Keratinocyte (primary cell): ENCODE data around the gene NFIC.

Experiments
- EZH2 ChIP-seq: IDR thresholded peaks from one replicate; pipeline ENCODE4 v1.6.1; 2012; ENCODE audit warnings: inconsistent platforms, mild to moderate bottlenecking, low read length, moderate library complexity
- TF ChIP-seq, protein P1 (sequence below), 3 experiments: IDR thresholded peaks in 1 of 3; conservative IDR thresholded peaks in 1 of 3; optimal IDR thresholded peaks in 1 of 3; 2 replicates in 2 of 3; 3 replicates in 1 of 3; pipeline versions ENCODE3 to v1.5.1; 2011; ENCODE audit warnings: low read length in 3 of 3, mild to moderate bottlenecking in 3 of 3, moderate library complexity in 2 of 3, control low read depth in 1 of 3, inconsistent platforms in 1 of 3; ENCODE audit not compliant: insufficient read depth in 2 of 3; ENCODE audit errors: extremely low read depth in 1 of 3

DNA sequence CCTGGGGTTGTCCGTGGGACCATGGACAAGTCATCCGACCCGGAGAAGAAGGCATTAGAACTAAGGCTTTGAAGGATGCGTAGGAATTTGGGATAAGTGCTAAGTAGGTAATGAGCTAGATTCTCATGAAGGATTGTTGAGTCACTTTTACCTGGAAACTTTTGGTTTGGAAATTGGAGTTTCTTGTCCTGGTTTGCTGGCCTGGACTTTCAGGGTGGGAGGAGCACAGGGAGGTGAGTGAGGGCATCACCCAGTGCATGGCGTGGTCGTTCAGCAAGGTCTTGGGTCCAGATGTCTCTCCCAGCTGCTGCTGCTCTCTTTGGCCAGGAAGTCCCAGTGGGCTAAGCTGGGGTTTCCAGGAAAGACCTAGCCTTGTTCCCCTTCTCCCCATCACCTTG is 7.6 kb downstream of the NFIC start:
- TF ChIP-seq, protein P1, sequence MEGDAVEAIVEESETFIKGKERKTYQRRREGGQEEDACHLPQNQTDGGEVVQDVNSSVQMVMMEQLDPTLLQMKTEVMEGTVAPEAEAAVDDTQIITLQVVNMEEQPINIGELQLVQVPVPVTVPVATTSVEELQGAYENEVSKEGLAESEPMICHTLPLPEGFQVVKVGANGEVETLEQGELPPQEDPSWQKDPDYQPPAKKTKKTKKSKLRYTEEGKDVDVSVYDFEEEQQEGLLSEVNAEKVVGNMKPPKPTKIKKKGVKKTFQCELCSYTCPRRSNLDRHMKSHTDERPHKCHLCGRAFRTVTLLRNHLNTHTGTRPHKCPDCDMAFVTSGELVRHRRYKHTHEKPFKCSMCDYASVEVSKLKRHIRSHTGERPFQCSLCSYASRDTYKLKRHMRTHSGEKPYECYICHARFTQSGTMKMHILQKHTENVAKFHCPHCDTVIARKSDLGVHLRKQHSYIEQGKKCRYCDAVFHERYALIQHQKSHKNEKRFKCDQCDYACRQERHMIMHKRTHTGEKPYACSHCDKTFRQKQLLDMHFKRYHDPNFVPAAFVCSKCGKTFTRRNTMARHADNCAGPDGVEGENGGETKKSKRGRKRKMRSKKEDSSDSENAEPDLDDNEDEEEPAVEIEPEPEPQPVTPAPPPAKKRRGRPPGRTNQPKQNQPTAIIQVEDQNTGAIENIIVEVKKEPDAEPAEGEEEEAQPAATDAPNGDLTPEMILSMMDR (optimal IDR thresholded peaks at IDR 0.05 in 1 of 3, IDR thresholded peaks at IDR 0.05 in 1 of 3, conservative IDR thresholded peaks at IDR 0.05 in 1 of 3; ENCODE audit: extremely low read depth in 1 of 3, insufficient read depth in 2 of 3, low read length in 3 of 3), result no peak
- no peak for TF ChIP-seq EZH2
